Progenitor cell of endocrine pancreas (in vitro differentiated cells): Measurements from ENCODE around the gene HOXD12. TPM values are rescaled to one million over a fixed set of nuclear protein-coding genes. Genes with fewer than 3 reads are reported as not detected.

Experiments used
- DNase-seq: peaks from one replicate; pipeline ENCODE4 v3.0.0; 2021; ENCODE audit warnings: low spot score; ENCODE audit not compliant: unreplicated experiment
- H3K27ac Mint-ChIP-seq: 2 replicates; pipeline ENCODE4 v1.8.0; 2021; ENCODE audit warnings: mild to moderate bottlenecking, moderate library complexity, mixed read lengths
- H3K27me3 Mint-ChIP-seq: 2 replicates; pipeline ENCODE4 v1.8.0; 2021; ENCODE audit warnings: mixed read lengths
- H3K36me3 Mint-ChIP-seq: 2 replicates; pipeline ENCODE4 v1.8.0; 2022; ENCODE audit warnings: mixed read lengths; ENCODE audit not compliant: insufficient read depth
- H3K4me1 Mint-ChIP-seq: 2 replicates; pipeline ENCODE4 v1.8.0; 2021; ENCODE audit warnings: low read depth, mixed read lengths
- H3K4me3 Mint-ChIP-seq: 2 replicates; pipeline ENCODE4 v1.8.0; 2021; ENCODE audit warnings: low read depth, mild to moderate bottlenecking, moderate library complexity, mixed read lengths
- H3K9me3 Mint-ChIP-seq: 2 replicates; pipeline ENCODE4 v1.8.0; 2021; ENCODE audit warnings: low read depth, mixed read lengths
- total RNA-seq: library from RNA; stranded (reverse); gene quantifications from 2 replicates; pipeline ENCODE4 v1.2.1, GENCODE V29; 2021
- TF ChIP-seq, protein P1 (sequence below): fragments of 200-600 bp; sonication (generic); IDR thresholded peaks from one replicate; pipeline ENCODE4 v1.5.0; 2021; ENCODE audit warnings: antibody characterized with exemption, mild to moderate bottlenecking; ENCODE audit not compliant: unreplicated experiment

The HOXD12 gene
- total RNA-seq, 1 donor from 2014 or later, result not detected

DNA sequence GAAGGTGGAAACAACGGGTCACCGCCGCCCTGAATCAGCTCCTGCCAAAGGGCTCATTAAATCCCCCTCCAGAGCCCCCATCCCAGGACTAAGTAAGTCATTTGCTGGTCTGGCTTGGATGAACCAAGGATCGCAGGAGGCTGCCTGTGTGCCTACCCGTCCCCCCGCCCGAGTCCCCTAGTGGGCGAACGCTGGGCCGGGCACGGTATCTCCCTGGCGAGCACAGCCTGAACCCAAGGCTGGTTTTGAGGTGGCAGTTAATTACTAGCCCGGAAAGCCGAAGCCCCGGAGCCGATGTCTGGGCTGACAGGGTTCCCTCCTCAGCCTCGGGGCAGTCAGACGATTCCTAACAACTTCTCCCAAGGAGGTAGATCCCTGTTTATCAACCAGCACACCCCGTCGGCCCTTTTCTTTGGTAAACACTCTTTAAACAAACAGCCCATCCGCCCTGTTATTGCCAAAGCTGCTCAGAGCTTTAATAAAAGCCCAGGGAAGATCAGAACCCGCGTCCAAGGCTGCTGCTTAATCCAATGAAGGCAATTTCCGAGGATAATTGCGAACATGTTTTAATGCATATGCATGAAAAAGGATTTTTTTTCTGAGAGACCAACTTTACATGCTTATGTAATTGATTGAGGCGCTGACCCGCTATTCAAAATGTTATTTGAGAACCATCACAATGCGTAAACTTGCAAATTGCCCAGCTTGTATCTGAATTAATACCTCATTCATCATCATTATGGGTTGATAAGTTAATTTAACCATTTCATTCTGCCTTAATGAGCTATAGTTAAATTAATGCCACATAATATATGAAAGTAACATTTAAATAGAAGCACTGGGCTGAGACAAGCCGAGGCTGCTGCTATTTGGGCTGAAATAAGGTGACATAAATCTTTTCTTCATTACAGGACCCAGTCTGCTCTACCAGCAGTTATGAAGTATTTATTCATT lies 26.4 kb upstream of the HOXD12 start:
- Mint-ChIP-seq H3K36me3 (no peaks in the 10 kb centered on the region), H3K27ac (no peak overlapping the region), H3K27me3 (peaks cover 96% of the 10 kb centered on the region), H3K4me1 (peaks cover 1% of the 10 kb centered on the region), H3K9me3 (no peaks in the 10 kb centered on the region), H3K4me3 (no peak overlapping the region)
- TF ChIP-seq, protein P1, sequence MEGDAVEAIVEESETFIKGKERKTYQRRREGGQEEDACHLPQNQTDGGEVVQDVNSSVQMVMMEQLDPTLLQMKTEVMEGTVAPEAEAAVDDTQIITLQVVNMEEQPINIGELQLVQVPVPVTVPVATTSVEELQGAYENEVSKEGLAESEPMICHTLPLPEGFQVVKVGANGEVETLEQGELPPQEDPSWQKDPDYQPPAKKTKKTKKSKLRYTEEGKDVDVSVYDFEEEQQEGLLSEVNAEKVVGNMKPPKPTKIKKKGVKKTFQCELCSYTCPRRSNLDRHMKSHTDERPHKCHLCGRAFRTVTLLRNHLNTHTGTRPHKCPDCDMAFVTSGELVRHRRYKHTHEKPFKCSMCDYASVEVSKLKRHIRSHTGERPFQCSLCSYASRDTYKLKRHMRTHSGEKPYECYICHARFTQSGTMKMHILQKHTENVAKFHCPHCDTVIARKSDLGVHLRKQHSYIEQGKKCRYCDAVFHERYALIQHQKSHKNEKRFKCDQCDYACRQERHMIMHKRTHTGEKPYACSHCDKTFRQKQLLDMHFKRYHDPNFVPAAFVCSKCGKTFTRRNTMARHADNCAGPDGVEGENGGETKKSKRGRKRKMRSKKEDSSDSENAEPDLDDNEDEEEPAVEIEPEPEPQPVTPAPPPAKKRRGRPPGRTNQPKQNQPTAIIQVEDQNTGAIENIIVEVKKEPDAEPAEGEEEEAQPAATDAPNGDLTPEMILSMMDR, result no peak
- DNase-seq, result no peak

DNA sequence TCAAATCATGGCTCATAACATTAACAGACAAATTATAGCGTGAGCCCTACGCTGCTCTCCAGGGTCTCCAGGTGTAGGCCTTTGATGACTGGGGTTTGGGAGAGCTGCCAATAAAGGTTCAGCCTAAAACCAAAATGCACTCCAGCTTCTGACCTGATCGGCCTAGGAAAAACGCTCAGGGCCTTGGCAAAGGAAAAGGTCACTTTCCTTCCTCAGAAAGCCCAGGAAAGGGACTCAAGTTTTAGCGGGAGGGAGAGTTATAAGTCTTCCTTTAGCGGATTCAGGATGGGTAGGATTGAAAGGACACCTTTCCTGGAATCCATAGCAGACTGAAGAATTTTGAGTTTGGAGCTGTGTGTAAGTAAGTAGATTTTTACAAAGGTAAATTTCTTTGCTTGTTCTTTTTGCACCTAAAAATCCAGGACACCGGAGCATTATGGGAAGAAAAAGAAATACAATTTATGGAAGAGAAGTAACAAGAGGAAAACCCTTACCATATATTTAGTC lies 24.6 kb upstream of the HOXD12 start:
- Mint-ChIP-seq H3K4me1 (peaks cover 1% of the 10 kb centered on the region), H3K36me3 (no peaks in the 10 kb centered on the region), H3K27me3 (peaks cover 94% of the 10 kb centered on the region), H3K4me3 (no peak overlapping the region), H3K9me3 (no peaks in the 10 kb centered on the region), H3K27ac (no peak overlapping the region)
- DNase-seq, result no peak
- TF ChIP-seq, protein P1, result no peak

DNA sequence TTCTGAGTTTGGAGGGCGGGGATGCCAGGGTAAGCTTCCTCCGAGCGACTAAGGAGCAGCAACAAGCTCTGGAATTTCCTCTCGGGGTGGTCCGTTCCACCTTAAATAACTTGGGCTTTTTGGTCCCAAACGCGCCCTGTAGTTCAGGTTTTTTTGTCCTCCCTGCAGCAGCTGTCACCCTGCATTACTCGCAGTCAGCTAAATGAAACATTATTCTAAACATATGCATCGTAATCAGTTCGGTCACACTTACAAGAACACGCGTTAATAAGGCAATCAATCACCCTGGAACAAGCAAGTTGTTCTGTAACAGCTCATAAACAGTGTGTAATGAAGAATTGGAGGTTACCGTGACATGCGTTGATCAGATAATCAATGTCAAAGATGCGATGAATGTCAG lies 24.1 kb upstream of the HOXD12 start:
- Mint-ChIP-seq H3K4me1 (peaks cover 1% of the 10 kb centered on the region), H3K27ac (no peak overlapping the region), H3K4me3 (no peak overlapping the region), H3K27me3 (peaks cover 90% of the 10 kb centered on the region), H3K9me3 (no peaks in the 10 kb centered on the region), H3K36me3 (no peaks in the 10 kb centered on the region)
- TF ChIP-seq, protein P1, result no peak
- no peak for DNase-seq

DNA sequence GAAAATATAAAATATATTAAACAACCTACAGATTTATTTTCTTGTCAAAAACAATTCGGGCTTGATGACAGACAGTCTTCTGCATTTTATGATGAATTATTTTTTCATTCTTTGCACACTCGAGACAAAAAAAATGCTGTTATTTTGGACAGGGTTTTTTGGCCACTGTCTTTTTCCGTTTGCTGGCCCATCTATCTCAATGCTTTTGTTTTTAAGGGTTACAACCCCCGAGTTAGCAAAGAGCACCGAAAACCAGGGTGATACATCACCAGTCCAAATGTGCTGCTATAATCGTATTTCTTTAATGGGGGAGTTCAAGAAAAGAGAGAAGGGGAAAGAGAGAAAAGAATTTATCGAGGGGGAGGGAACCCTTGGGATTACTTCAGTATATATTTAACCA lies 23.5 kb upstream of the HOXD12 start:
- TF ChIP-seq, protein P1, result no peak

DNA sequence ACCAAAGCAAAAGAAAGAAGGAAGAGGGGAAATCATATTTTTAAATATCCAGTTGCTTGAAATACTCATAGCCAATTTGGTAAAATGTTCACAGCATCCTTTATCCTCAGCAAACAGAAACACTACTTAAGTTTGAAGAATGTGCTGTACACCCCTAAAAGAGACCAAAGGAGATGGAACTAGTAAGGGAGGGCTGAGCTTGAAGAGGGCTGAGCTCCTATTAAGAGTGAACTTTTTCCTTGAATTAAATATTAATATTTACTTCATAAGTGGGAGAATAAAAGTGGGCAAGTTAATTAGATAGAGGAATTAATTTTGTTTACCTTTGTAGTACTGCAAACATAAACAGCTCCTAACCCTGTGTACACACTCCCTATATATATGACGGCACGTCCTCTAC lies 22.8 kb upstream of the HOXD12 start:
- Mint-ChIP-seq H3K27ac (no peak overlapping the region), H3K9me3 (no peaks in the 10 kb centered on the region), H3K4me1 (peaks cover 1% of the 10 kb centered on the region), H3K36me3 (no peaks in the 10 kb centered on the region), H3K4me3 (no peak overlapping the region), H3K27me3 (peaks cover 90% of the 10 kb centered on the region)
- TF ChIP-seq, protein P1, result no peak
- no peak for DNase-seq

More for the DNA sequence above, 23.5 kb upstream of the HOXD12 start:
- Mint-ChIP-seq H3K27ac (no peak overlapping the region), H3K27me3 (peaks cover 90% of the 10 kb centered on the region), H3K36me3 (no peaks in the 10 kb centered on the region), H3K9me3 (no peaks in the 10 kb centered on the region), H3K4me3 (no peak overlapping the region), H3K4me1 (peaks cover 1% of the 10 kb centered on the region)
- no peak for DNase-seq
